ENCODE data around the gene ZP2. TPM values are rescaled to one million over a fixed set of nuclear protein-coding genes. Genes with fewer than 3 reads are reported as not detected.

Gene ZP2
- total RNA-seq, 1 donor from 2014 or later = not detected

DNA sequence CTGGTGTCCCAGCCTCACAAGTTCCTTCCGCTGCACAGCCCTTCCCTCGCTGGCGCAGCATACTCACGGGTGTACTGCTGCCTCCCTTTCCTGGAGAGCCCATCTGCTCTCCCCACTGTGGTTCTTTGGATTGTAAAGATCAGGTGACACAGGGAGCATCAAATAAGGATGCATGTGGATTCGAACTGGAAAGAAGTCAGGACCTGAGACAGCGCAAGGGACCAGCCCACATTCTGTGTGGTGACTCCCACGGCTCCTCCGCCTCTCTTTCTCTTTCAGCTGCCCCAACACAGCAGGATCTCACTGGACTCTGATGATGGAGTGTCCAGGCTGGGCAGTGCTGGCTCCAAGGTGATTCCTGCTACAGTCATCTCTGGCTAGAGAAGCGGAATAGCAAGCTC, 44.8 kb downstream of the ZP2 start:
- no peaks in the 10 kb centered on the region for H3K4me1 Mint-ChIP-seq
- H3K9me3 Mint-ChIP-seq = no peaks in the 10 kb centered on the region
- no peak overlapping the region for H3K27ac Mint-ChIP-seq (ENCODE audit: unreplicated experiment)
- TF ChIP-seq, protein P1, sequence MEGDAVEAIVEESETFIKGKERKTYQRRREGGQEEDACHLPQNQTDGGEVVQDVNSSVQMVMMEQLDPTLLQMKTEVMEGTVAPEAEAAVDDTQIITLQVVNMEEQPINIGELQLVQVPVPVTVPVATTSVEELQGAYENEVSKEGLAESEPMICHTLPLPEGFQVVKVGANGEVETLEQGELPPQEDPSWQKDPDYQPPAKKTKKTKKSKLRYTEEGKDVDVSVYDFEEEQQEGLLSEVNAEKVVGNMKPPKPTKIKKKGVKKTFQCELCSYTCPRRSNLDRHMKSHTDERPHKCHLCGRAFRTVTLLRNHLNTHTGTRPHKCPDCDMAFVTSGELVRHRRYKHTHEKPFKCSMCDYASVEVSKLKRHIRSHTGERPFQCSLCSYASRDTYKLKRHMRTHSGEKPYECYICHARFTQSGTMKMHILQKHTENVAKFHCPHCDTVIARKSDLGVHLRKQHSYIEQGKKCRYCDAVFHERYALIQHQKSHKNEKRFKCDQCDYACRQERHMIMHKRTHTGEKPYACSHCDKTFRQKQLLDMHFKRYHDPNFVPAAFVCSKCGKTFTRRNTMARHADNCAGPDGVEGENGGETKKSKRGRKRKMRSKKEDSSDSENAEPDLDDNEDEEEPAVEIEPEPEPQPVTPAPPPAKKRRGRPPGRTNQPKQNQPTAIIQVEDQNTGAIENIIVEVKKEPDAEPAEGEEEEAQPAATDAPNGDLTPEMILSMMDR (conservative IDR thresholded peaks at IDR 0.05) = no peak
- H3K4me3 Mint-ChIP-seq = no peak overlapping the region
- H3K27me3 Mint-ChIP-seq (ENCODE audit: low read depth) = no peaks in the 10 kb centered on the region
- H3K36me3 Mint-ChIP-seq (ENCODE audit: low read depth) = peaks cover 25% of the 10 kb centered on the region
- no peak for DNase-seq (ENCODE audit: low read depth, low spot score)

DNA sequence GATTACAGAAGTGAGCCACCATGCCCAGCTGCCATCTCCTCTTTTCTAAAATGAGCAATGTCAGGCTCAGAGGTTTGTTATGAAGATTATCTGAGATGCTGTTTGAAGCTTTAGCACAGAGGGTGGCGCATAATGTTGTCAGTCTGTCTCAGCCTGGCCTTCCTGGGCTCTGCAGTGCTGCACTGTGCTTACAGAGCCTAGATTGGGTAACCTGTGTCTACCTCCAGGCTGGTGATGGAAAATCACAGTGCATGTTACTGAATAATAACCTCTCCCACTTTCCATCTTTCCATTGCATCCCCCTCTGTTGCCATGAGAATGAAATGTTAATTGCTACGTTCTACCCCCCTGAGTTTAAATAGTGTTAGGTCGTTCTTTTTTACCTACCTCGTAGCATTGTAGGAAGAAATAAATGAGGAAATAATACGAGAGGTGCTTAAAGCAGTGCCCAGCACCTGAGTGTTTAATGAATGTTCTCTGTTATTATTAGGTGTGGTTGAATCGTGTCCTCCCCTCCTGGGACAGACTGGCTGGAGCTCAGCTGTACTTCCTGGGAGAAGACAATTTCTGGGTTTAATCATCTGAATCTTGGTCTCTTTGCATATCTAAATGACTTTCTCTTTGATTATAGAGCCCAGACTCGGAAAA, 46.7 kb downstream of the ZP2 start:
- TF ChIP-seq, protein P1 (conservative IDR thresholded peaks at IDR 0.05) = no peak
- Mint-ChIP-seq H3K27me3 (ENCODE audit: low read depth) (no peaks in the 10 kb centered on the region), H3K4me1 (peaks cover 7% of the 10 kb centered on the region)

DNA sequence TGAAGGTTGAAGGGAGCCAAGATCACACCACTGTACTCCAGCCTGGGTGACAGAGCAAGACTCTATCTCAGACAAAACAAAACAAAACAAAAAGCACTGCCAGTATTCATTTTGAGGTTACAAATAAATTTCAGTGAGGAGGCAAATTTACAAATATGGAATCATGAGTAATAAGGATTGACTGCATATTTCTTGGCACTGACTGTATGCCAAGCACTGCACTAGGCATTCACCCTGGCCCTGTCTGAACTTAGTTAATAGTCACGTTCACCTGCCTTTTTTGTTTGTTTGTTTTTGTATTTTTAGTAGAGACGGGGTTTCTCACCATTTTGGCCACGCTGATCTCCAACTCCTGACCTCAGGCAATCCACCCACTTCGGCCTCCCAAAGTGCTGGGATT, 47.8 kb downstream of the ZP2 start:
- peaks cover 18% of the 10 kb centered on the region for H3K36me3 Mint-ChIP-seq (ENCODE audit: low read depth)
- no peak overlapping the region for H3K27ac Mint-ChIP-seq (ENCODE audit: unreplicated experiment)
- H3K9me3 Mint-ChIP-seq = no peaks in the 10 kb centered on the region
- no peak for DNase-seq (ENCODE audit: low read depth, low spot score)
- TF ChIP-seq, protein P1 (conservative IDR thresholded peaks at IDR 0.05) = no peak
- no peak overlapping the region for H3K4me3 Mint-ChIP-seq
- no peaks in the 10 kb centered on the region for H3K27me3 Mint-ChIP-seq (ENCODE audit: low read depth)
- peaks cover 17% of the 10 kb centered on the region for H3K4me1 Mint-ChIP-seq

More for the DNA sequence above, 46.7 kb downstream of the ZP2 start:
- no peak overlapping the region for H3K4me3 Mint-ChIP-seq
- no peak for DNase-seq (ENCODE audit: low read depth, low spot score)
- peaks cover 20% of the 10 kb centered on the region for H3K36me3 Mint-ChIP-seq (ENCODE audit: low read depth)
- H3K27ac Mint-ChIP-seq (ENCODE audit: unreplicated experiment) = no peak overlapping the region
- no peaks in the 10 kb centered on the region for H3K9me3 Mint-ChIP-seq

DNA sequence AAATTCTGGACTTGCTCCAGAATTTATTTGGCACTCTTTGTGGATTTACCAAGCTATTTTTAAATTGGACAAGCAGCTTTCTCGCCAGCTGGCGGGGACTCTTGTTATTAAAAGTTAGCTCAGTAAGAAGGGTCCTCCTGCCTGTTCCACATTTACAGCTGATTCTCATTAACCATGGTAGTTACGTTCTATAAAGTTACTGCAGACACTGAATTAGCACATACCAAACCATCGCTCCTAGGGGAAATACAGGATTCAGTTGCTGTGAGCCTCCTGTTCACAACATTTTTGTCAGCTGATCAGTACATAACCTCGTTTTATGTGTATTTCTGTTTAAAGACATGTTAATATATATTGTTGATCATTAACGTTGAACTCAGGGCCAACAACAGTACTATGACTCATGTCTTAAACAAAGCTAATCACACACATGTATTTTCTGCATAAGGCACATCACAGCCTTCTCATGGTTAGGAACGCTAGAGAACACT, 48.7 kb downstream of the ZP2 start:
- DNase-seq (ENCODE audit: low read depth, low spot score) = no peak
- Mint-ChIP-seq H3K27me3 (ENCODE audit: low read depth) (no peaks in the 10 kb centered on the region), H3K4me3 (no peak overlapping the region), H3K27ac (ENCODE audit: unreplicated experiment) (no peak overlapping the region), H3K4me1 (peaks cover 21% of the 10 kb centered on the region), H3K36me3 (ENCODE audit: low read depth) (peaks cover 18% of the 10 kb centered on the region), H3K9me3 (no peaks in the 10 kb centered on the region)
- TF ChIP-seq, protein P1 (conservative IDR thresholded peaks at IDR 0.05) = no peak

DNA sequence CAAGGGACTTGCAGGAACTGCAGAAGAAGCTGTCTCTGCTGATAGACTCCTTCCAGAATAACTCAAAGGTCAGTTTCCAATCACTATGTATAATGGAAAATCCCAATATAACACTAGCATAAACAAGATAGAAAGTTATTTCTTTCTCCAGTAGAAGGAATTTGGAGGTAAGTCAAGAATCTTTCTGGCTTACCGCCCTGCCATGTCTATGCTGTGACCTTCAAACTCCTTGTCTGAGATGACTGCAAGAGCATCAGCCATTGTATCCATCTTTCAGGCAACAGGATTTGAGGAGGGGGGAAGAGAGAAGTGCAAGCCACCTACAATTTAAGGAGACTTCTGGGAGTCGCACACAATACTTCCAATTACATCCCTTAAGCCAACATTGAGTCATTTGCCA, 50.2 kb downstream of the ZP2 start:
- no peaks in the 10 kb centered on the region for H3K9me3 Mint-ChIP-seq
- TF ChIP-seq, protein P1 (conservative IDR thresholded peaks at IDR 0.05) = no peak
- H3K27me3 Mint-ChIP-seq (ENCODE audit: low read depth) = no peaks in the 10 kb centered on the region
- H3K27ac Mint-ChIP-seq (ENCODE audit: unreplicated experiment) = no peak overlapping the region
- no peak for DNase-seq (ENCODE audit: low read depth, low spot score)
- peaks cover 27% of the 10 kb centered on the region for H3K4me1 Mint-ChIP-seq
- peaks cover 14% of the 10 kb centered on the region for H3K36me3 Mint-ChIP-seq (ENCODE audit: low read depth)
- no peak overlapping the region for H3K4me3 Mint-ChIP-seq

Measured in neural crest cell (in vitro differentiated cells).